Measurements from ENCODE around the gene RHEB.

Gene RHEB

DNA sequence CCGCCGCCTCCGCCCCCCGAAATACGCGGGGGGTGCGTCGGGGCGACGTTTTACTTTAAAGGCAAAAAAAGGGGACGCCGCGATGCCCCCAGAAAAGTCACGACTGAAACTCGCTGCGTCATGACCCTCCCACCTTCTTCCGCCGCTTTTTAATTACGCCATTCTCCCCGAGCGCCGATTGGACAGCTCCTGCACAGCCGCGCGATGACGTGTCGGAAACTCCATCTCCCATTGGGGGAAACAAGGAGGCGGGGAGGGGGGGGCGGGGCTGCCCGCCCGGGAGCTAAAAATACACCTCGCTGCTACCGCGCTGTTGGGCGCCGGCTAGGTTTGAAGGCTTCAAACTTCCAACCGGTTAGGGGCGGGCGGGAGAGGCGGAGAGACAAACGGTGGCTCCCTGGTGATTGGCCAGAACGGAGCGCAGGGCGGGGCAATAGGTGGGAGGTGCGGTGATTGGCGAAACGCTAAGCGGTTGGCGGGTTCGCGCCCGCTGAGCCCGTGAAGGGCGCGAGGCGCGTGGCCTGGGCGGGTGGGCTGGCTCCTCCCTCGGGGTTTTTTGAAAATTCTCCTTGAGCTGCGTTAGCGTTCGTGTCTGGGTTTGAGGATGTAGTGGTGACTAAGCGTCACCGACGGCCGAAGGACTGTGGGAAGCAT, at the start of gene RHEB:
Gene RHEB (minus strand): TSS at position 131 of the 654 bp plus-strand sequence. CDS start 384 bp downstream, outside the sequence.
- in situ Hi-C loops (cut with HindIII; ENCODE audit: low pct_ligation_motif_present, low pct_unique_long_range_greater_than_20kb, low sequenced_read_pairs) = no loop called here
- peak; percentile 100 for DNase-seq

GRCh38 chr7:151566897-151567320, 47.2 kb upstream of the RHEB start:
- no peak for DNase-seq
- in situ Hi-C loops (cut with HindIII; ENCODE audit: low pct_ligation_motif_present, low pct_unique_long_range_greater_than_20kb, low sequenced_read_pairs) = no loop called here

DNA sequence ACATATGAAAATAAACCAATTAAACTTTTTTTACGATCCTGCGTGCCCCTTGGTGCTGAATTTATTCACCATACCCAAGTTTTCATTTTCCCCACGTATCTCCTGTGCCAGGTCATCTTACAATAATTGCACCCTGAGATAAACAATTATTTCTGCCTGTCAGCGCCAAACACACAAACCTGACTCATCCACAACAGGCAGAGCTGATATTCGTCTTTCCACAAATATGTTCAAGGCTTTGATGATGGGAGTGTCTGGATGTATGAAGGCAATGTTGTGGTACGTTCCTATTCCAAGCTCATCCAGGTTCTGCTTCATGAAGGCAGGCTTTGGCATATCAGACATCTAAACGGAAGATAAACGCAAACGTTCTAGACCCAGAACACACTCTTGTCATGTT, 45.8 kb upstream of the RHEB start:
- no peak for DNase-seq
- in situ Hi-C loops (cut with HindIII; ENCODE audit: low pct_ligation_motif_present, low pct_unique_long_range_greater_than_20kb, low sequenced_read_pairs) = no loop called here

- in situ Hi-C loops (cut with HindIII; ENCODE audit: low pct_ligation_motif_present, low pct_unique_long_range_greater_than_20kb, low sequenced_read_pairs) = no loop called here
- DNase-seq = no peak
Measured at GRCh38 chr7:151560243-151560642, 40.5 kb upstream of the RHEB start.

- in situ Hi-C loops (cut with HindIII; ENCODE audit: low pct_ligation_motif_present, low pct_unique_long_range_greater_than_20kb, low sequenced_read_pairs) = no loop called here
- DNase-seq = no peak
Measured at GRCh38 chr7:151559557-151560183, 40.0 kb upstream of the RHEB start.

DNA sequence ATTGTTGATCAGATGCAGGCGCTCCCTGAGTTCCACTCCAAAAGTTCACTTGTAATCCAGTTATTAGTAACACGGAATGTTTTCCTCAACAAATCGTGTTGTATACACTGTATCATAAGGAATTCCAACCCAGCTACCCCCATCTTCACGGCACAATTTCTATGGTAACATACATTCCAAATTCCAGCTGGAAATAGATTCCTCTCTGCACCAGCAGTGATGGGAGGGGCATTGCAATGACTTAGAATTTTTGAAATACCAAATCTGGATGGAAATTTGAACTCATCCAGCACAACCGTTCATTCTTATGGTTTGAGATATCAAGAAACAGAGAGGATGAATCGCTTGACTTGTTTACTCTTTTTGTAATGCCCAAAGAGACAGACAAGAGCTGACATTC, 38.9 kb upstream of the RHEB start:
- DNase-seq = no peak
- in situ Hi-C loops (cut with HindIII; ENCODE audit: low pct_ligation_motif_present, low pct_unique_long_range_greater_than_20kb, low sequenced_read_pairs) = no loop called here

- in situ Hi-C loops (cut with HindIII; ENCODE audit: low pct_ligation_motif_present, low pct_unique_long_range_greater_than_20kb, low sequenced_read_pairs) = no loop called here
Measured at GRCh38 chr7:151556592-151556991, 36.9 kb upstream of the RHEB start.

DNA sequence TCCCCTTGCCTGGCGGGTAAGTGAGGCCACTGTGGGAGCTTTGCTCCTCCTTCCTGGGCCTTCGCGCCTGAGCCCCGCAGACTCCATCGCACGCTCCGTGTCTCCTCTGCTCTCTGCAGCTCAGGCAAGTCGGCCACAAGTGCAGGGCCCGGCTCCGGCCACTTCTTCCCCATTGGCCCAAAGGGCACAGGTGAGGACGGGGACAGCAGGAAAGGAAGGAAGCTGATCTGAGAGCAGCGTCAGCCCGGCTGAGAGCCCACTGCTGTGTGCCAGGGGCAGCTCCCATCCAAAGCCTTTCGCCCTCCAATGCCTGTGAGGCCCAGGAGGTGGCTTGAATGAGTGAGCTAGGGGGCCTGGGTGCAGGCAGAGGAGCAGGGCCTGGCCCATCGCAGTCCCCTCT, 33.7 kb upstream of the RHEB start:
- in situ Hi-C loops (cut with HindIII; ENCODE audit: low pct_ligation_motif_present, low pct_unique_long_range_greater_than_20kb, low sequenced_read_pairs) = no loop called here
- no peak for DNase-seq

More at GRCh38 chr7:151556592-151556991, 36.9 kb upstream of the RHEB start:
- no peak for DNase-seq

GRCh38 chr7:151552352-151553028, 32.8 kb upstream of the RHEB start:
- in situ Hi-C loops (cut with HindIII; ENCODE audit: low pct_ligation_motif_present, low pct_unique_long_range_greater_than_20kb, low sequenced_read_pairs) = no loop called here
- DNase-seq = no peak

GRCh38 chr7:151551820-151552219, 32.1 kb upstream of the RHEB start:
- no peak for DNase-seq
- in situ Hi-C loops (cut with HindIII; ENCODE audit: low pct_ligation_motif_present, low pct_unique_long_range_greater_than_20kb, low sequenced_read_pairs) = no loop called here

GRCh38 chr7:151550656-151551286, 31.1 kb upstream of the RHEB start:
- in situ Hi-C loops (cut with HindIII; ENCODE audit: low pct_ligation_motif_present, low pct_unique_long_range_greater_than_20kb, low sequenced_read_pairs) = no loop called here
- DNase-seq = peak; percentile 65

DNA sequence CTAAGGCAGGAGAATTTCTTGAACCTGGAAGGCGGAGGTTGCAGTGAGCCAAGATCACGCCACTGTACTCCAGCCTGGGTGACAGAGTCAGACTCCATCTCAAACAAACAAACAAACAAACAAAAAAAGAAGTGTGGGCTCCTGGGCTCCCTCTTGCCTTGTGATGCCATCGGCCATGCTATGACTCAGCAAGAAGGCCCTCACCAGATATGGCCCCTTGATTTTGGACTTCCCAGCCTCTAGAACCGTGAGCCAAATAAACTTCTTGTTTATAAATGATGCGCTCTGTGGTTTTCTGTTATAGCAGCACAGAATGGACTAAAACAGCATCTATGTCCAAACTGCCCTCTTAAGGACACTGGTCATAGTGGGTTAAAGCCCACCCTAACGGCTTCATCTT, 29.9 kb upstream of the RHEB start:
- in situ Hi-C loops (cut with HindIII; ENCODE audit: low pct_ligation_motif_present, low pct_unique_long_range_greater_than_20kb, low sequenced_read_pairs) = no loop called here
- DNase-seq = no peak

DNA sequence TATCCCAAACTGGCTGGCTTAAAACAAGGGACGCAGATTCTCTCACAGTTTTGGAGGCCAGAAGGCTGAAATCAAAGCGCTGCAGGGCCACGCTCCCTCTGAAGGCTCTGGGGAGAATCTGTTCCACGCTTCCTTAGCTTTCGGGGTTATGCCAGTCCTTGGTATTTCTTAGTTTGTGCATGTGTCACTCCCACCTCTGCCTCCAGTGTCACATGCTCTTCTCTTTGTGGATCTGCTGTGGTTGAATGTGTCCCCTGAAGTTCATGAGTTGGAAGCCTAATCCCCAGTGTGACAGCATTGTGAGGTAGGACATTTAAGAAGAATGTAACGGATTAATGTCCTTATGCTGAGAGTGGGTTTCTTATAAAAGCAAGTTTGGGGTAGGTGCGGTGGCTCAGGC, 29.4 kb upstream of the RHEB start:
- in situ Hi-C loops (cut with HindIII; ENCODE audit: low pct_ligation_motif_present, low pct_unique_long_range_greater_than_20kb, low sequenced_read_pairs) = no loop called here
- DNase-seq = no peak

GRCh38 chr7:151544183-151544582, 24.5 kb upstream of the RHEB start:
- no peak for DNase-seq
- in situ Hi-C loops (cut with HindIII; ENCODE audit: low pct_ligation_motif_present, low pct_unique_long_range_greater_than_20kb, low sequenced_read_pairs) = no loop called here

DNA sequence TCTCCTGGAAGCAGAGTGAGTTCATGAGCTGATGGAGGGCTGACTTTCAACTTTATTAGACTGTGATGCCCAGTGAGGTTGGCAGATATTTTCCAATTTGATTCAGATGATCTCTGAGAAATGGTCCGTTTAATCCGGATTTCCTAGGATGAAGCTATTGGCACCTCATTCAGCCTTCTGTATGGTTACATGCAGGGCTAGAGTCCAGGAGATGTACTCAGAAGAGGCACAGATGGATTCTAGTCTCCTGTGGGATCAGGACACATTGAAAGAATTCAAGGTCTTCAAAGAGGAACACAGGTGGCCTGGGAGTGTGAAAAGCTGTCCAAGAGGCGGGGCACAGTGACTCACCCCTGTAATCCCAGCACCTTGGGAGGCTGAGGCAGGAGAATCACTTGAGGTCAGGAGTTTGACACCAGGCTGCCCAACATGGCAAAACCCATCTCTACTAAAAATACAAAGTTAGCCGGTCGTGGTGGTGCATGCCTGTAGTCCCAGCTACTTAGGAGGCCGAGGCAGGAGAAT, 23.0 kb upstream of the RHEB start:
- in situ Hi-C loops (cut with HindIII; ENCODE audit: low pct_ligation_motif_present, low pct_unique_long_range_greater_than_20kb, low sequenced_read_pairs) = no loop called here
- DNase-seq = no peak

DNA sequence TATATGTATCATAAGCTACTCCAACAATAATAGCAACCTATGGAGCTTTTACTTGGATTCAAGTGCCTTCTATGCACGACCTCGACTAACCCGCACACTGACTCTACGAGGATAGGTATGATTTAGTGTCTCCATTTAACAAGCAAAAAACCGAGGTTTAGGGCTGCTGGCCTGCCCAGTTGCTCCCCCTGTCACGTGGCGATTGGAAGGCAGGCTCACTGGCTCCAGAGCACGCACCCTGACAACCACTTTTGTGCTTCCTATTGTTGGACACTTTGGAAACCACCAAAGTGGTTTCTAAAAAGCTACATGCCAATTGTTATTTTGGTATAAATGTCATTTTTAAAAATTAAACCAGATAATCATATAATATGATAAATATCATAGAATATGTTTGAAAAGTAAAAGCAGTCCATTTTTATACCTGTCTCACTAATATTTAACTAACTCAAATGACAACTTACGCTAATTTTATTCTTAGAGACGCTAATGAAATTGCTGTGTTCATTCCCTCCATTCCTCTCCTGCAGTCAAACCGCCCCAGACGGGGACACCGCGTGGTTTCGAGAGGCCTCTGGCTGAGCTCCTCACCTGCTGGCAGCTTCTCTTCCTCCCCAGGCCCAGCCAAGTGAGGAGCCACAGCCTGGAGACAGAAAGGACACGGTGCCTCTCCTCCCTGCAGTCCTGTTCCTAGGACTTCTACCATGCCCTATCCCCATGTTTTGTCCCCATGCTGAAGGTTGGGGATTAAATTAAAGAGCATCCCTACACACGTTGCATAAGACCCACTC, 22.2 kb upstream of the RHEB start:
- no peak for DNase-seq
- in situ Hi-C loops (cut with HindIII; ENCODE audit: low pct_ligation_motif_present, low pct_unique_long_range_greater_than_20kb, low sequenced_read_pairs) = no loop called here

DNA sequence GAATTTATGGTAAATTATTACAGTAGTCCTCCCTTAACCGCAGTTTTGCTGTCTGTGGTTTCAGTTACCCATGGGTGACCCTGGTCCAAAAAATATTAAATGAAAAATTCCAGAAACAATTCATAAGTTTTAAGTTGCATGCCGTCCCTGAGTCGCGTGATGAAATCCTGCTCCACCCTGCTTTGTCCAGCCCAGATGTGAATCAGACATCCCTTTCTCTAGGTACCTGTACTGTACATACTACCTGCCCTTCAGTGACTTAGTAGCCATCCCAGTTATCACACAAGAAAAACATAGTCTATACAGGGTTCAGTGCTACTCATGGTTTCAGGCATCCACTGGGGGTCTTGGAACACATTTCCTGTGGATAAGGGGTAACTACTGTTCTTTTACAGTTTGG, 20.5 kb upstream of the RHEB start:
- no peak for DNase-seq
- in situ Hi-C loops (cut with HindIII; ENCODE audit: low pct_ligation_motif_present, low pct_unique_long_range_greater_than_20kb, low sequenced_read_pairs) = no loop called here

- in situ Hi-C loops (cut with HindIII; ENCODE audit: low pct_ligation_motif_present, low pct_unique_long_range_greater_than_20kb, low sequenced_read_pairs) = no loop called here
- peak; percentile 35 for DNase-seq
Measured at GRCh38 chr7:151539088-151539671, 19.5 kb upstream of the RHEB start.
